Mucosa of descending colon (tissue), 3 donors: Measurements from ENCODE around the gene PLAAT4. TPM values are rescaled to one million over a fixed set of nuclear protein-coding genes. Genes with fewer than 3 reads are reported as not detected.
A peak's percentile ranks its signal among the peaks of the same experiment; 100 is the strongest.

Source experiments
- ATAC-seq: fragments of 200-7000 bp; cut with Tn5 transposase; one replicate; pipeline ENCODE4 v1.9.1; 2020; ENCODE audit warnings: mild to moderate bottlenecking, moderate library complexity
- DNase-seq, 3 donors: peaks; one replicate each; pipeline ENCODE4 v3.0.0-alpha.2; 2020
- H3K36me3 ChIP-seq: fragments of 200-600 bp; one replicate; pipeline ENCODE4 v1.8.0; 2021; ENCODE audit warnings: low read depth, mild to moderate bottlenecking
- H3K4me1 ChIP-seq: fragments of 200-600 bp; one replicate; pipeline ENCODE4 v1.8.0; 2021; ENCODE audit warnings: low read depth, mild to moderate bottlenecking
- H3K4me3 ChIP-seq: fragments of 200-600 bp; one replicate; pipeline ENCODE4 v1.8.0; 2021; ENCODE audit warnings: mild to moderate bottlenecking
- H3K9me3 ChIP-seq: fragments of 200-600 bp; one replicate; pipeline ENCODE4 v1.8.0; 2021; ENCODE audit warnings: mild to moderate bottlenecking
- intact Hi-C, 2 donors: fragments of 100-400 bp; cut with DNase I in 1 of 2; cut with micrococcal nuclease in 1 of 2; formaldehyde crosslinking; loops; one replicate each; pipeline versions ENCODE4 v1.11.0 to v1.11.1; 2022; cut with DNase I, micrococcal nuclease
- total RNA-seq, 3 donors: library from RNA; stranded (reverse); fragmentation: NEBNext Ultra II Directional in 2 of 3; extraction: Animal tissue kit (Norgen Biotek cat#: 25700) in 2 of 3; gene quantifications; one replicate each; pipeline versions ENCODE4 v1.2.1 to v1.2.4, GENCODE V29; 2021 to 2023
- TF ChIP-seq, protein P1 (sequence below): fragments of 200-600 bp; IDR thresholded peaks from one replicate; pipeline ENCODE4 v1.8.0; 2022; ENCODE audit warnings: antibody characterized with exemption, mild to moderate bottlenecking
- donor health status: DM: no; HTN: no; CAD: no; lungs with moderate emphysema.
- donor health status: DM: no; HTN: no; CAD: no.
- donor health status: DM: no; HTN: yes; CAD: no.

PLAAT4 gene
- total RNA-seq, 3 donors from 2014 or later: 57.0 to 99.0 (median 96.7) TPM

GRCh38 chr11:63505857-63506528, 30.6 kb upstream of the PLAAT4 start, which contains the start of gene LGALS12:
TSS of gene LGALS12 (plus strand) at chr11:63506084. CDS start at chr11:63506459, 375 bp downstream.
- Histone ChIP-seq H3K4me1 (no peaks in the 10 kb centered on the region), H3K9me3 (no peaks in the 10 kb centered on the region), H3K4me3 (no peak within 1 kb of the TSS), H3K36me3 (no peaks in the 10 kb centered on the region)
- DNase-seq (no peak), ATAC-seq (peak; percentile 29)
- intact Hi-C loops: no loop called here
- TF ChIP-seq, protein P1, sequence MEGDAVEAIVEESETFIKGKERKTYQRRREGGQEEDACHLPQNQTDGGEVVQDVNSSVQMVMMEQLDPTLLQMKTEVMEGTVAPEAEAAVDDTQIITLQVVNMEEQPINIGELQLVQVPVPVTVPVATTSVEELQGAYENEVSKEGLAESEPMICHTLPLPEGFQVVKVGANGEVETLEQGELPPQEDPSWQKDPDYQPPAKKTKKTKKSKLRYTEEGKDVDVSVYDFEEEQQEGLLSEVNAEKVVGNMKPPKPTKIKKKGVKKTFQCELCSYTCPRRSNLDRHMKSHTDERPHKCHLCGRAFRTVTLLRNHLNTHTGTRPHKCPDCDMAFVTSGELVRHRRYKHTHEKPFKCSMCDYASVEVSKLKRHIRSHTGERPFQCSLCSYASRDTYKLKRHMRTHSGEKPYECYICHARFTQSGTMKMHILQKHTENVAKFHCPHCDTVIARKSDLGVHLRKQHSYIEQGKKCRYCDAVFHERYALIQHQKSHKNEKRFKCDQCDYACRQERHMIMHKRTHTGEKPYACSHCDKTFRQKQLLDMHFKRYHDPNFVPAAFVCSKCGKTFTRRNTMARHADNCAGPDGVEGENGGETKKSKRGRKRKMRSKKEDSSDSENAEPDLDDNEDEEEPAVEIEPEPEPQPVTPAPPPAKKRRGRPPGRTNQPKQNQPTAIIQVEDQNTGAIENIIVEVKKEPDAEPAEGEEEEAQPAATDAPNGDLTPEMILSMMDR: no peak

GRCh38 chr11:63506876-63507275, 29.7 kb upstream of the PLAAT4 start:
- TF ChIP-seq, protein P1: no peak
- Histone ChIP-seq H3K4me1 (no peaks in the 10 kb centered on the region), H3K36me3 (no peaks in the 10 kb centered on the region), H3K9me3 (no peaks in the 10 kb centered on the region), H3K4me3 (no peak overlapping the region)
- ATAC-seq (no peak), DNase-seq (no peak)
- intact Hi-C loops: no loop called here

DNA sequence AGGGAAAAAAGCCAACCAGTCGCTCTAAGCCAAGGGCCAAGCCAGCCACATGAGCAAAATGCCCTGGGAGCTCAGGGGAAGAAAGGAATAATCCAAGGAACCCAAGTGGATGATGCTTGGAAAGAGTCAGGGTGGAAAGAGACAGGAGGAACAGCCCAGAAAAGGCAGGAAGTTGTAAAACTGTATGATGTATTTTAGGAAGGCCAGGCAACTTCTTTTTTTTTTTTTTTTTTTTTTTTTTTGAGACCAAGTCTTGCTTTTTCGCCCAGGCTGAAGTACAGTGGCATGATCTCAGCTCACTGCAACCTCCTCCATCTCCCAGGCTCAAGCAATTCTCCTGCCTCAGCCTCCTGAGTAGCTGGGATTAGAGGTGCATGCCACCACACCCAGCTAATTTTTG, 29.1 kb upstream of the PLAAT4 start:
- intact Hi-C loops: no loop called here
- TF ChIP-seq, protein P1: no peak
- H3K4me3 ChIP-seq: no peak overlapping the region
- no peaks in the 10 kb centered on the region for H3K9me3 ChIP-seq
- H3K4me1 ChIP-seq: no peaks in the 10 kb centered on the region
- no peak for ATAC-seq
- H3K36me3 ChIP-seq: no peaks in the 10 kb centered on the region
- DNase-seq: no peak

DNA sequence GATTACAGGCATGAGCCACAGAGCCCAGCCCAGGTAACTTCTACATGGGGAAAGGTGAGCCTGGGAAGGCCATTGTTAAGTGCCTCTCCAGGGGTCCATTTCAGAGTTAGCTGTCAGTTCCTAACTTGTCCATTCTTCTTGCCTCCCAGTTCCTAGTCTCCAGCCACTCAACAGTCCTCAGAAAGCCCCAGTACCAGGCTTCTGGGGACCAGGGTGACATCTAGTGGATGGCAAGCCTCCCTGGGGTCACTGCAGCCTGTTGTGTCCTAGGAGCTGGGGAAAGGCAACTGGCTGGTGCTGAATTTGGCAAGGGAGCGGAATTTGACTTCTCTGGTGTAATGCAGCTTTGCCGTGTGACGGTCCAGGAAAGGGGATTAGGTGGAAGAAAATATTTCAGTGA, 28.6 kb upstream of the PLAAT4 start:
- intact Hi-C loops: no loop called here
- no peaks in the 10 kb centered on the region for H3K9me3 ChIP-seq

GRCh38 chr11:63508745-63509144, 27.9 kb upstream of the PLAAT4 start:
- H3K36me3 ChIP-seq: no peaks in the 10 kb centered on the region
- no peak overlapping the region for H3K4me3 ChIP-seq
- intact Hi-C loops: no loop called here
- H3K9me3 ChIP-seq: no peaks in the 10 kb centered on the region
- ATAC-seq: no peak
- no peak for DNase-seq
- TF ChIP-seq, protein P1: no peak
- H3K4me1 ChIP-seq: no peaks in the 10 kb centered on the region

More for the DNA sequence above, 28.6 kb upstream of the PLAAT4 start:
- H3K36me3 ChIP-seq: no peaks in the 10 kb centered on the region
- H3K4me1 ChIP-seq: no peaks in the 10 kb centered on the region
- peak in 1 of 3 donors; percentile 40 for DNase-seq
- TF ChIP-seq, protein P1: no peak
- H3K4me3 ChIP-seq: no peak overlapping the region
- ATAC-seq: peak; percentile 55
